Occipital lobe (tissue), 2 donors: Measurements from ENCODE around the gene KCTD21. TPM values are rescaled to one million over a fixed set of nuclear protein-coding genes. Genes with fewer than 3 reads are reported as not detected.

Experiments used
- DNase-seq: peaks from one replicate; lab custom pipeline; 2025; lab: John Stamatoyannopoulos, UW
- total RNA-seq: library from RNA; depleted of rRNA; stranded (reverse); fragments of >200 nt; gene quantifications from one replicate; pipeline ENCODE4 v1.2.3, GENCODE V29; 2014

Gene KCTD21
- total RNA-seq, 1 donor from 2014 or later: 6.4 TPM

DNA sequence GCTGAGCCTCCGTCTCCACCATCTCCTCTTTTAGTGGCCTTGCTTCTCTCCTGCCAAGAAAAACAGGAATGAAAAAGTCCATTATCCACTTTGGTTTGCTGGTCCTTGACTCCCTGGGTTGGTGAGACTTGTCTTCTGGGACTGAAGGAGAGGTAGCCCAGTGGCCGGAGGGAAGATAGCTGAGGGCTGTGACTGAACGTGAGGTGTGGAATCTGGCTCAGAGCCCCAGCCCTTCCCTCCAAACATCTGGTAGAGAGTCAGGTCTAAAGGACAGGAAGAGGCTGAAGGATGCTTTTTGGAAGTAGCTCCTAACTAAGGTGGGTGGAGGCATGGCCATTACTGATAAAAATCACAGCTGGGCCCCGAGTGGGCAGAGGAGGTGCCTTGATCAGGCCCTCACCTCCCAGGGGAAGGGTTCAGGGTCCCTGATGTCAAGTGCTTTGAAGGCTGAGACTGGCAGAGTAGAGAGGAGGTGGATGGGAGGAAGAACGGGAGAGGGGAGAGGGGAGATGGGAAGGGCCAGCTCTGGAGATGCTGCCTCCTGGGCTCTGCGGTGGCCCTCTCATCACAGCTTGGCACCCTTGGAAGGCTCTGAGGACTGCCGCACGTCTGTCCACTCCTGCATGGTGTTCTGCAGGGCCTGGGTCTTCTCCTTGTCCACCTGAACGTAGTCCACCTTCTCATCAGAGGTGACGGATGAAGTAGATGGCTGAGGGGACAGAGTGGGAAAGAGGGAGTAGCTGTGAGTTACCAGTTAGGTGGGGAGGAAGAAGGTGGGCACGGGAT, 30.5 kb upstream of the KCTD21 start:
- DNase-seq: no peak

GRCh38 chr11:78217650-78218541, 29.5 kb upstream of the KCTD21 start:
- no peak for DNase-seq

DNA sequence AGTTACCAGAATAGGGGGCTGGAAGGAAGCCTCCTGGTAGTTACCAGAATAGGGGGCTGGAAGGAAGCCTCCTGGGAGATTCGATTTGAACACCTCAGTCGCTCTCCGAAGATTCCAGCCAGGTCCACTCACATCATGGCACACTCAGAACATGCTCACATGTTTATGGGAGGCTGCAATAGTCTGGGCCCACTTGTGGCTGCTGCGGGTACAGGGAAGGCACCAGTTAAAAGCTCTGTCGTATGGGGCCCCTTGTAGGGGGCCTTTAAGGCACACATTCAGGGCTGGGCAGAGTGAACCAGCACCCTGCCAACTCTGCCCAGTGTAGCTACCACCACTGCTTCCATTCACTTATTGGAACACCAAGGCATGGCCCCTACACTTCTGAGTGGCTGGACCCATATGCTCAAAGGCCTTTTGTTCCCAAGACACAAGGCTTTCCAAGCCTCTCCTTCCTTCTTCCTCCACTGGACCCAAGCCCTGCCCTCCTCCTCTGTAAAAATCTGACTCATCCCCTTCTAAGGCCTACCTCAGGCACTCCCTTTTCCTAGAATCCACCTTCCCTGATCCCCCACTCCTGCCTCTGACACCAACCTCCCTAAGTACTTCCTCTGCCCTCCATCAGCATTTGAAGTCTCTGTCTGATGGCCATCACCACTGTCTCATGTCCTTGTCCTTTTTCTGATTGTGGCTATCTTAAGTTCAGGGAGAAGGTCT, 28.3 kb upstream of the KCTD21 start:
- DNase-seq: no peak

GRCh38 chr11:78216021-78216420, 27.6 kb upstream of the KCTD21 start:
- no peak for DNase-seq

DNA sequence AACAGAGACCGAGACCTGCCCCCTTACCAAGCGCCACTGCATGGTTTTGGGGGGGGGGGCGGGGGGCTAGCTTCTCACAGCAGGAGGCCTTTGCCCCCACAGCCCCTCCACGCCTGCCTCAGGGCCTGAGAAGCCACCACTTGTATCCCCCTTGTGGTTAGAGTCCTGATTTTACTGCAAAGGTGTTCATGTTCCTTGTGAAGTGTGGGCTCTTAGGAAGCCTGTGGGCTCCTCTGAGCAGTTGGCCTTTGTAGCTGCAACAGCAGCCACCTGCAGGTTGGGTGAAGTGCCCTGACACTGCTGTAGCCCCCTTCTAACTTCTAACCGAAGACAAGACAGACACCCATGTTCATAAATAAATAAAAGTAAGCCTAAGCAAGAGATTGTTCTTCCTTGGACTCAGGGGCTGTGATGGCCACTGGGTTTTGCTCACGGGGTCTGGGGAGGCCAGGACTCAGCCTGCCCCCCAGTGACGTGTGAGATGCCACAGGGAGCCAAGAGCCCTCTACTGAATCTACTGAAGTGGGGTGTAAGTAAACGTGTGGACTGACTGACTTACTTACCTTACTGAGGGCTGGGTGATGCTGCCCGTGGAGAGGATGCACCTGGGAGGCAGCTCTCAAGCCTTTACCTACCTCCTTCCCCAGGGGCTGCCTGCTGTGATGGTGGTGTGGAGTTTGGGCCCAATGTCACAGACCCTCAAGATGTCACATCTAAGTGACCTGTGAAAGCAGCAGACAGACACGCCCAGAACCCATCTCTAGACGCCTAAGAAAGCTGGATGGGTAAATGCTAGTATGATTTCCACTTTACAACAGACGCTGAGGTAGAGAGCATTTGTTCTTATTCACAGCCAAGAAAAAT, 26.1 kb upstream of the KCTD21 start:
- DNase-seq: no peak

GRCh38 chr11:78213526-78214330, 25.3 kb upstream of the KCTD21 start:
- DNase-seq: no peak

GRCh38 chr11:78212586-78213371, 24.4 kb upstream of the KCTD21 start:
- DNase-seq: peak; percentile 29

- no peak for DNase-seq
Measured at GRCh38 chr11:78211565-78211964, 23.1 kb upstream of the KCTD21 start.

DNA sequence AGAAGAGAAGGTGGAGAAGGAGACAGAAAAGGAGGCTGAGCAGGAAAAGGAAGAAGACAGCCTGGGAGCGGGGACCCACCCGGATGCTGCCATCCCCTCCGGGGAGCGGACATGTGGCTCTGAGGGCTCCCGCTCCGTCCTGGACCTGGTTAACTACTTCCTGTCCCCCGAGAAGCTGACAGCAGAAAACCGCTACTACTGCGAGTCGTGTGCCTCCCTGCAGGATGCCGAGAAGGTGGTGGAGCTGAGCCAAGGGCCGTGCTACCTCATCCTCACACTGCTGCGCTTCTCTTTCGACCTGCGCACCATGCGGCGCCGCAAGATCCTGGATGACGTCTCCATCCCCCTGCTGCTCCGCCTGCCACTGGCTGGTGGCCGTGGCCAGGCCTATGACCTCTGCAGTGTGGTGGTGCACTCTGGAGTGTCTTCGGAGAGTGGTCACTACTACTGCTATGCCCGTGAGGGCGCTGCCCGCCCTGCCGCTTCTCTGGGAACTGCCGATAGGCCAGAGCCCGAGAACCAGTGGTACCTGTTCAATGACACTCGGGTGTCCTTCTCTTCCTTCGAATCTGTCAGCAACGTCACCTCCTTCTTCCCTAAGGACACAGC, 21.7 kb upstream of the KCTD21 start:
- DNase-seq: no peak

GRCh38 chr11:78209478-78209877, 21.1 kb upstream of the KCTD21 start:
- no peak for DNase-seq

DNA sequence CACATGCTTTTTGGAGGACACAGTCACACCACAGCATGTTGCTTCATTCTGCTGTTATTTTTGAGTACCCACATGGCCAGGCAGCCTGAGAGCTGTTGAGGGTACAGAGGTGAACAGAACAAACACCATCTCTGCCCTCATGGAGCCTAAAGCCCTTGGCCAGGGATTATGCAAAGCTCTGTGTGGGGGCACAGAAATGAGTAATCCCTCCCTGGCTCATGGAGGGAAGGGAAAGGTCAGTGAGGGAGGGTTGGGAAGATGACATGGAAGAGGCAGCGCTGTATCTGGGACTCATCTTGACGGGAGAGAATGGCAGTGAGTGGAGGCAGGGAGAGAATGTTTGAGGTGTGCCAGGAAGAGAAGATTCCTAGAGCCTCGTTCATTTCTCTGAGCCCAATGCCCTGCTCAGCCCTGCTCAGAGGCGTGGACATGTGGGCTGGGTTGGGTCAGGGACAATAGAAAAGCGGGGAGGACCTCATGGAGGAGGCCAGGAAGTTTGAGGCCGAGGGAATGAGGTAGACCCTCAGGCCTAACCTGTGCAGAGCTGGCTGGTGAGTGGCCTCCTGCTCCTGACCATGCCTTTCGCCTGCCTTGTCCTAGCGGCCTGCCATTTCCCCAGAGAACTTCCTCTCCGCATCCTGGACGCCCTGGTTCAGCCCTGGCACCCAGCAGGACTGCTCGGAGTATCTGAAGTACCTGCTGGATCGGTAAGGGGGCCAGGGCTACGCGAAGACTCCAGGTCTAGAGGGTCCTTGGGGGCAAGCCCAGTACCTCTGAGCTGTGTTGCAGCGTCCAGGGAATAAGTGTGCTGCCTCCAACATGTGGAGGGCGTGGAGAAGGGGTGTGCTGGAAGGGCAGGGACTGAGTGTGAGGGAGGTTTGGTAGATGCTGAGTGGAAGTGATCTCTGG, 20.1 kb upstream of the KCTD21 start:
- DNase-seq: no peak

GRCh38 chr11:78207532-78208256, 19.3 kb upstream of the KCTD21 start:
- no peak for DNase-seq

DNA sequence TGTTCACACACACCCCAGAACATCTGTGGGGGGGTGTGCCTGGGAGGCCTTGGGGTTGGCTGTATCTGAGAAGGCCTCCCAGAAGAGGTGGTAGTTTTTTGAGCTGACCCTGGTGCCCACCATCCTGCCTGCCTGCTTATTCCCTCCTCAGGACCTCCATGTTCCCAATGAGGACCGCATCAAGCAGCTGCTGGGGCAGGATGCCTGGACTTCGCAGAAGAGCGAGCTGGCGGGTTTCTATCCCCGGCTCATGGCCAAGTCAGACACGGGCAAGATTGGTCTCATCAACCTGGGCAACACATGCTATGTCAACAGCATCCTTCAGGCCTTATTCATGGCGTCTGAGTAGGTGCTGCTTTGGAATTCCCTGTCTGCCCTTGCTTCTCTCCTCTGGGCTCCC, 17.3 kb upstream of the KCTD21 start:
- DNase-seq: no peak

DNA sequence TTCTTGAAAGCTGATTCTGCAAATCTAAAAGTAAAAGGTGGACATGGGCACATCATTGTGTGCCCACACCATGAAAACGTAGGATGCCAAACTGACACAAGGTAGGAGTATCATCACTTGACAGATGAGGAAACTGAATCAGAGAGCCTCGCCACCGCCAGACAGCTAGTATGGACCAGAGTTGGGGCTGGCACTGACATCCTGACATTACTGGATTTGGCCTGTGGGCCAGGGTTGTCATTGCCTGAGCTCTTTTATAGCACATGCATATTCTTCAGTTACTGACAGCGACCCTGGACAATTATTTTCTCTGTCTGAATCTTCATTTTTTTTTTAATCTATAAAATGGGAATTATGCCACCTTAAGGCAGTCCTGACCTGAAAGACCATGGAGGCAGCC, 16.8 kb upstream of the KCTD21 start:
- DNase-seq: no peak

DNA sequence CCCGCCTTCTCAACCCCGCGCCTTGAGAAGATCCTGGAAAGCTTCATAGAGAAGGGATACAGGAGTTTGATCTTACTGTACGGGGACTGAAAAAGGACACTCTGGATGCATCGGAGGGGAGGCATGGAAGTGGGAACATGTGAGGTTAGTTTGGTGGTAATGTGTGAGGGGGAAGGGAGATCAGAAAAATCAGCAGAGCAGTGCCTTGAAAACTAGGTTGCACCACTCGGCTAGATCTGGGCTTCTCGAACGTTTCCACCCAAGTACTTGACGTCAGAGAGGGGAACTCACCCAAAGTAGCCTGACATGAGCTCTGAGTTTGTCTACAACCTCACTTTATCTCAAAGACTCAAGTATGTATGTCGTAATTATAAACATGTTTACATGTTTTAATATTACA, 14.8 kb upstream of the KCTD21 start:
- DNase-seq: no peak

DNA sequence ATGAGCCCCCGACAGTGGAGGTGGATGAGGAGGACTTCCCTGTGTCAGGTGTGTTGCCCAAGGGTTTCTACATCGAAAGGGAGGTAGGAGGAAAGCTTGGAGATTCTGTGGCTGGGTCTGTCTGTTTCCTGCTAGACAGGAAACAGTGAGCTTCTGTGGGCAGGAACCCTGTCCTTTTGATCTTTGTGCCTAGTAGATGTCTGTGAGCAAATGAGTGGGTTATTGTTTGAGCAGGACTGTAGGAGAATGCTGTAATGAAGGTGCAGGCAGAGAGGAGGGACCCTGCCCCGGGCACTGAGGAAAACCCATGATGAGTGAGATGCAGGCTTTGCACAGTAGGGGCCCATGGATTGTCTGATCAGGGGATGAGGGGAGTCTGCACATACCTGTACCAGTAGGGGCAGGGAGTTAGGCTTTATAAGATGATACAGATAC, 14.3 kb upstream of the KCTD21 start:
- no peak for DNase-seq
